Measurements from ENCODE around the gene SETD2. TPM values are rescaled to one million over a fixed set of nuclear protein-coding genes. Genes with fewer than 3 reads are reported as not detected.
"Not testable (repeated sequence)": the region's sequence is repeated elsewhere in the genome, so short reads cannot be mapped to it uniquely, and the experiment has no call there.

The SETD2 gene
- total and polyA plus RNA-seq, 4 donors = 12.9 to 62.5 (median 33.5) TPM

- no peak overlapping the region for H3K27ac ChIP-seq (ENCODE audit: low read depth in 1 of 2, low read length in 2 of 2)
- DNase-seq (no peak), ATAC-seq (ENCODE audit: low FRiP score) (no peak)
- H3K27me3 ChIP-seq (ENCODE audit: control insufficient read depth in 1 of 2, insufficient read depth in 2 of 2, low read length in 1 of 2) = no peaks in the 10 kb centered on the region
- intact Hi-C loops (cut with DNase I) = no loop called here
- H3K9me3 ChIP-seq (ENCODE audit: control insufficient read depth, low read length) = no peaks in the 10 kb centered on the region
- H3K4me3 ChIP-seq (ENCODE audit: low read length in 2 of 2) = no peak overlapping the region
- 55 to 73% methylated on average over 2 of the region's 2 CpGs for WGBS, 2 donors
- no peaks in the 10 kb centered on the region for H3K4me1 ChIP-seq (ENCODE audit: control insufficient read depth in 1 of 2, insufficient read depth in 2 of 2, low read length in 2 of 2)
- peaks cover 0 to 2% of the 10 kb centered on the region in 2 donors for H3K36me3 ChIP-seq (ENCODE audit: control insufficient read depth in 1 of 2, insufficient read depth in 2 of 2, low read length in 1 of 2)
These were observed 90.2 kb downstream of the SETD2 start for GRCh38 chr3:47073685-47074084.

GRCh38 chr3:47070770-47071169 is 93.1 kb downstream of the SETD2 start:
- intact Hi-C loops (cut with DNase I) = no loop called here
- H3K9me3 ChIP-seq (ENCODE audit: control insufficient read depth, low read length) = no peaks in the 10 kb centered on the region
- H3K4me1 ChIP-seq (ENCODE audit: control insufficient read depth in 1 of 2, insufficient read depth in 2 of 2, low read length in 2 of 2) = no peaks in the 10 kb centered on the region
- peaks cover 0 to 2% of the 10 kb centered on the region in 2 donors for H3K36me3 ChIP-seq (ENCODE audit: control insufficient read depth in 1 of 2, insufficient read depth in 2 of 2, low read length in 1 of 2)
- ATAC-seq (ENCODE audit: low FRiP score) (no peak), DNase-seq (no peak)
- H3K4me3 ChIP-seq (ENCODE audit: low read length in 2 of 2) = no peak overlapping the region
- H3K27me3 ChIP-seq (ENCODE audit: control insufficient read depth in 1 of 2, insufficient read depth in 2 of 2, low read length in 1 of 2) = no peaks in the 10 kb centered on the region
- WGBS, 2 donors = 98 to 100% methylated on average over 3 of the region's 3 CpGs
- no peak overlapping the region for H3K27ac ChIP-seq (ENCODE audit: low read depth in 1 of 2, low read length in 2 of 2)

- H3K4me1 ChIP-seq (ENCODE audit: control insufficient read depth in 1 of 2, insufficient read depth in 2 of 2, low read length in 2 of 2); H3K4me3 ChIP-seq (ENCODE audit: low read length in 2 of 2); DNase-seq; H3K36me3 ChIP-seq (ENCODE audit: control insufficient read depth in 1 of 2, insufficient read depth in 2 of 2, low read length in 1 of 2); H3K27me3 ChIP-seq (ENCODE audit: control insufficient read depth in 1 of 2, insufficient read depth in 2 of 2, low read length in 1 of 2); ATAC-seq (ENCODE audit: low FRiP score); H3K27ac ChIP-seq (ENCODE audit: low read depth in 1 of 2, low read length in 2 of 2); H3K9me3 ChIP-seq (ENCODE audit: control insufficient read depth, low read length); intact Hi-C loops (cut with DNase I): not testable (repeated sequence)
- WGBS, 2 donors = 96 to 97% methylated on average over 3 of the region's 3 CpGs
These were observed 97.7 kb downstream of the SETD2 start for GRCh38 chr3:47066259-47066658.

- Histone ChIP-seq H3K27ac (ENCODE audit: low read depth in 1 of 2, low read length in 2 of 2) (no peak overlapping the region), H3K9me3 (ENCODE audit: control insufficient read depth, low read length) (no peaks in the 10 kb centered on the region), H3K36me3 (ENCODE audit: control insufficient read depth in 1 of 2, insufficient read depth in 2 of 2, low read length in 1 of 2) (no peaks in the 10 kb centered on the region), H3K4me1 (ENCODE audit: control insufficient read depth in 1 of 2, insufficient read depth in 2 of 2, low read length in 2 of 2) (no peaks in the 10 kb centered on the region), H3K27me3 (ENCODE audit: control insufficient read depth in 1 of 2, insufficient read depth in 2 of 2, low read length in 1 of 2) (no peaks in the 10 kb centered on the region), H3K4me3 (ENCODE audit: low read length in 2 of 2) (no peak overlapping the region)
- DNase-seq (no peak), ATAC-seq (ENCODE audit: low FRiP score) (no peak)
- intact Hi-C loops (cut with DNase I) = no loop called here
These were observed 98.2 kb downstream of the SETD2 start for GRCh38 chr3:47065681-47066080.

GRCh38 chr3:47065058-47065457 is 98.9 kb downstream of the SETD2 start:
- DNase-seq = no peak
- 80 to 82% methylated on average over 1 of the region's 1 CpG for WGBS, 2 donors
- H3K4me1 ChIP-seq (ENCODE audit: control insufficient read depth in 1 of 2, insufficient read depth in 2 of 2, low read length in 2 of 2) = no peaks in the 10 kb centered on the region
- intact Hi-C loops (cut with DNase I) = no loop called here
- H3K9me3 ChIP-seq (ENCODE audit: control insufficient read depth, low read length) = no peaks in the 10 kb centered on the region
- H3K36me3 ChIP-seq (ENCODE audit: control insufficient read depth in 1 of 2, insufficient read depth in 2 of 2, low read length in 1 of 2) = no peaks in the 10 kb centered on the region
- no peak overlapping the region for H3K27ac ChIP-seq (ENCODE audit: low read depth in 1 of 2, low read length in 2 of 2)
- H3K27me3 ChIP-seq (ENCODE audit: control insufficient read depth in 1 of 2, insufficient read depth in 2 of 2, low read length in 1 of 2) = no peaks in the 10 kb centered on the region
- no peak overlapping the region for H3K4me3 ChIP-seq (ENCODE audit: low read length in 2 of 2)
- no peak for ATAC-seq (ENCODE audit: low FRiP score)

GRCh38 chr3:47057212-47057671 is 106.7 kb downstream of the SETD2 start:
- intact Hi-C loops (cut with DNase I) = no loop called here
- Histone ChIP-seq H3K4me3 (ENCODE audit: low read length in 2 of 2) (no peak overlapping the region), H3K9me3 (ENCODE audit: control insufficient read depth, low read length) (no peaks in the 10 kb centered on the region), H3K4me1 (ENCODE audit: control insufficient read depth in 1 of 2, insufficient read depth in 2 of 2, low read length in 2 of 2) (peaks cover 0 to under 1% of the 10 kb centered on the region in 2 donors), H3K27ac (ENCODE audit: low read depth in 1 of 2, low read length in 2 of 2) (no peak overlapping the region), H3K27me3 (ENCODE audit: control insufficient read depth in 1 of 2, insufficient read depth in 2 of 2, low read length in 1 of 2) (no peaks in the 10 kb centered on the region), H3K36me3 (ENCODE audit: control insufficient read depth in 1 of 2, insufficient read depth in 2 of 2, low read length in 1 of 2) (no peaks in the 10 kb centered on the region)
- 91 to 96% methylated on average over 6 of the region's 6 CpGs for WGBS, 2 donors
- DNase-seq (no peak), ATAC-seq (ENCODE audit: low FRiP score) (no peak)

GRCh38 chr3:47056705-47057104 is 107.2 kb downstream of the SETD2 start:
- no peaks in the 10 kb centered on the region for H3K27me3 ChIP-seq (ENCODE audit: control insufficient read depth in 1 of 2, insufficient read depth in 2 of 2, low read length in 1 of 2)
- no peak overlapping the region for H3K4me3 ChIP-seq (ENCODE audit: low read length in 2 of 2)
- H3K36me3 ChIP-seq (ENCODE audit: control insufficient read depth in 1 of 2, insufficient read depth in 2 of 2, low read length in 1 of 2) = no peaks in the 10 kb centered on the region
- ATAC-seq (ENCODE audit: low FRiP score) = no peak
- no peaks in the 10 kb centered on the region for H3K9me3 ChIP-seq (ENCODE audit: control insufficient read depth, low read length)
- intact Hi-C loops (cut with DNase I) = no loop called here
- H3K4me1 ChIP-seq (ENCODE audit: control insufficient read depth in 1 of 2, insufficient read depth in 2 of 2, low read length in 2 of 2) = peaks cover 0 to 2% of the 10 kb centered on the region in 2 donors
- no peak for DNase-seq
- H3K27ac ChIP-seq (ENCODE audit: low read depth in 1 of 2, low read length in 2 of 2) = no peak overlapping the region
- 85 to 93% methylated on average over 3 of the region's 3 CpGs for WGBS, 2 donors

- DNase-seq (no peak), ATAC-seq (ENCODE audit: low FRiP score) (no peak)
- H3K27ac ChIP-seq (ENCODE audit: low read depth in 1 of 2, low read length in 2 of 2) = no peak overlapping the region
- intact Hi-C loops (cut with DNase I) = no loop called here
- no peak overlapping the region for H3K4me3 ChIP-seq (ENCODE audit: low read length in 2 of 2)
- no peaks in the 10 kb centered on the region for H3K9me3 ChIP-seq (ENCODE audit: control insufficient read depth, low read length)
- H3K4me1 ChIP-seq (ENCODE audit: control insufficient read depth in 1 of 2, insufficient read depth in 2 of 2, low read length in 2 of 2) = peaks cover 0 to 2% of the 10 kb centered on the region in 2 donors
- H3K27me3 ChIP-seq (ENCODE audit: control insufficient read depth in 1 of 2, insufficient read depth in 2 of 2, low read length in 1 of 2) = no peaks in the 10 kb centered on the region
- no peaks in the 10 kb centered on the region for H3K36me3 ChIP-seq (ENCODE audit: control insufficient read depth in 1 of 2, insufficient read depth in 2 of 2, low read length in 1 of 2)
These were observed 109.5 kb downstream of the SETD2 start for GRCh38 chr3:47054412-47054811.

GRCh38 chr3:47047673-47048072 is 116.2 kb downstream of the SETD2 start:
- intact Hi-C loops (cut with DNase I) = no loop called here
- no peak overlapping the region for H3K4me3 ChIP-seq (ENCODE audit: low read length in 2 of 2)
- no peak for ATAC-seq (ENCODE audit: low FRiP score)
- no peak for DNase-seq
- no peaks in the 10 kb centered on the region for H3K9me3 ChIP-seq (ENCODE audit: control insufficient read depth, low read length)
- H3K36me3 ChIP-seq (ENCODE audit: control insufficient read depth in 1 of 2, insufficient read depth in 2 of 2, low read length in 1 of 2) = no peaks in the 10 kb centered on the region
- H3K27me3 ChIP-seq (ENCODE audit: control insufficient read depth in 1 of 2, insufficient read depth in 2 of 2, low read length in 1 of 2) = no peaks in the 10 kb centered on the region
- H3K27ac ChIP-seq (ENCODE audit: low read depth in 1 of 2, low read length in 2 of 2) = no peak overlapping the region
- H3K4me1 ChIP-seq (ENCODE audit: control insufficient read depth in 1 of 2, insufficient read depth in 2 of 2, low read length in 2 of 2) = peaks cover 0 to 2% of the 10 kb centered on the region in 2 donors

Measured in aorta (tissue), 5 donors.